ENCODE measurements around the gene MAPK9.

Gene MAPK9

GRCh38 chr5:180291943-180292831 is at the start of gene MAPK9:
TSS of gene MAPK9 (minus strand) at chr5:180292083. CDS start at chr5:180280561, 11,522 bp downstream.
- peak; percentile 57 to 81 for DNase-seq (ENCODE audit: low read depth in 2 of 2)

- no peak for DNase-seq (ENCODE audit: low read depth in 2 of 2)
Measured at GRCh38 chr5:180341595-180341994, 49.7 kb upstream of the MAPK9 start.

- DNase-seq (ENCODE audit: low read depth in 2 of 2) = no peak
Measured at GRCh38 chr5:180340856-180341255, 49.0 kb upstream of the MAPK9 start.

- no peak for DNase-seq (ENCODE audit: low read depth in 2 of 2)
Measured at GRCh38 chr5:180339583-180340183, 47.8 kb upstream of the MAPK9 start.

- DNase-seq (ENCODE audit: low read depth in 2 of 2) = no peak
Measured at GRCh38 chr5:180338001-180338707, 46.3 kb upstream of the MAPK9 start.

GRCh38 chr5:180336234-180337020 is 44.5 kb upstream of the MAPK9 start:
- no peak for DNase-seq (ENCODE audit: low read depth in 2 of 2)

- no peak for DNase-seq (ENCODE audit: low read depth in 2 of 2)
Measured at GRCh38 chr5:180335614-180336233, 43.8 kb upstream of the MAPK9 start.

GRCh38 chr5:180334751-180335613 is 43.1 kb upstream of the MAPK9 start:
- no peak for DNase-seq (ENCODE audit: low read depth in 2 of 2)

GRCh38 chr5:180334176-180334575 is 42.3 kb upstream of the MAPK9 start:
- DNase-seq (ENCODE audit: low read depth in 2 of 2) = no peak

GRCh38 chr5:180333661-180334060 is 41.8 kb upstream of the MAPK9 start:
- DNase-seq (ENCODE audit: low read depth in 2 of 2) = no peak

GRCh38 chr5:180332861-180333260 is 41.0 kb upstream of the MAPK9 start:
- no peak for DNase-seq (ENCODE audit: low read depth in 2 of 2)

GRCh38 chr5:180332051-180332517 is 40.2 kb upstream of the MAPK9 start:
- DNase-seq (ENCODE audit: low read depth in 2 of 2) = no peak

GRCh38 chr5:180331647-180331950 is 39.7 kb upstream of the MAPK9 start:
- no peak for DNase-seq (ENCODE audit: low read depth in 2 of 2)

- no peak for DNase-seq (ENCODE audit: low read depth in 2 of 2)
Measured at GRCh38 chr5:180330810-180331646, 39.1 kb upstream of the MAPK9 start.

GRCh38 chr5:180330270-180330648 is 38.4 kb upstream of the MAPK9 start:
- DNase-seq (ENCODE audit: low read depth in 2 of 2) = no peak

- no peak for DNase-seq (ENCODE audit: low read depth in 2 of 2)
Measured at GRCh38 chr5:180329606-180330269, 37.9 kb upstream of the MAPK9 start.

- no peak for DNase-seq (ENCODE audit: low read depth in 2 of 2)
Measured at GRCh38 chr5:180329138-180329435, 37.2 kb upstream of the MAPK9 start.

- DNase-seq (ENCODE audit: low read depth in 2 of 2) = peak; percentile 68 to 73
Measured at GRCh38 chr5:180328296-180329137, 36.6 kb upstream of the MAPK9 start.
